ENCODE data around the gene STARD8. TPM values are rescaled to one million over a fixed set of nuclear protein-coding genes. Genes with fewer than 3 reads are reported as not detected.

STARD8 gene
- polyA plus RNA-seq, 6 donors from 2014 or later = not detected

GRCh38 chrX:68669094-68669860 is 21.8 kb downstream of the STARD8 start:
- ATAC-seq (ENCODE audit: low read depth in 2 of 2) = no peak
- peak overlapping the region in 1 of 6 donors; percentile 47 for H3K27ac Mint-ChIP-seq
- no peak overlapping the region for H3K4me3 Mint-ChIP-seq
- no peak for DNase-seq
- H3K36me3 Mint-ChIP-seq = no peaks in the 10 kb centered on the region
- H3K4me1 Mint-ChIP-seq = no peaks in the 10 kb centered on the region
- H3K9me3 Mint-ChIP-seq = no peaks in the 10 kb centered on the region
- H3K27me3 Mint-ChIP-seq = peaks cover 0 to 22% (median 0%) of the 10 kb centered on the region in 3 donors

GRCh38 chrX:68669871-68670270 is 22.4 kb downstream of the STARD8 start:
- ATAC-seq (ENCODE audit: low read depth in 2 of 2) = no peak

DNA sequence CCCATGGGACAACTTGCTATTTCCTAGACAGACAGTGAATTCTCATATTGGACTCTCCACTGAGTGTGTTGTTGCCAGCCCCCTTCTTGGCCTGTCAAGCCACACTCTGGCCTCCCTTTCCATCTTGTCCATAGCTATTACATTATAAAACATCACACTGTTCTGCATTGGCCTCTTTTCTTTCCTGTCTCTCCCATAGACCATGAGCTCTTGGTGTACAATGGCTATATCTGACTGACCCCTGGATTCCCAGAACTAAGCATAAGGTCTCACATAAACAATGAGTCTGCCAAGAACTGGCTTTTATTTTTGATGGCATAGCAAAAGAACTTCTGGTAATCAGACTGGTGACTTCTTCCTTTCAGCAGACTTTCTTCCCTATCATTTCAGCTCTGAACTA is 23.8 kb downstream of the STARD8 start:
- H3K27me3 Mint-ChIP-seq = peaks cover 0 to 16% (median 0%) of the 10 kb centered on the region in 3 donors
- no peak for ATAC-seq (ENCODE audit: low read depth in 2 of 2)

More at GRCh38 chrX:68669871-68670270, 22.4 kb downstream of the STARD8 start:
- Mint-ChIP-seq H3K9me3 (no peaks in the 10 kb centered on the region), H3K27ac (no peak overlapping the region), H3K27me3 (peaks cover 0 to 16% (median 0%) of the 10 kb centered on the region in 3 donors), H3K4me1 (no peaks in the 10 kb centered on the region), H3K36me3 (no peaks in the 10 kb centered on the region), H3K4me3 (no peak overlapping the region)
- DNase-seq = no peak

DNA sequence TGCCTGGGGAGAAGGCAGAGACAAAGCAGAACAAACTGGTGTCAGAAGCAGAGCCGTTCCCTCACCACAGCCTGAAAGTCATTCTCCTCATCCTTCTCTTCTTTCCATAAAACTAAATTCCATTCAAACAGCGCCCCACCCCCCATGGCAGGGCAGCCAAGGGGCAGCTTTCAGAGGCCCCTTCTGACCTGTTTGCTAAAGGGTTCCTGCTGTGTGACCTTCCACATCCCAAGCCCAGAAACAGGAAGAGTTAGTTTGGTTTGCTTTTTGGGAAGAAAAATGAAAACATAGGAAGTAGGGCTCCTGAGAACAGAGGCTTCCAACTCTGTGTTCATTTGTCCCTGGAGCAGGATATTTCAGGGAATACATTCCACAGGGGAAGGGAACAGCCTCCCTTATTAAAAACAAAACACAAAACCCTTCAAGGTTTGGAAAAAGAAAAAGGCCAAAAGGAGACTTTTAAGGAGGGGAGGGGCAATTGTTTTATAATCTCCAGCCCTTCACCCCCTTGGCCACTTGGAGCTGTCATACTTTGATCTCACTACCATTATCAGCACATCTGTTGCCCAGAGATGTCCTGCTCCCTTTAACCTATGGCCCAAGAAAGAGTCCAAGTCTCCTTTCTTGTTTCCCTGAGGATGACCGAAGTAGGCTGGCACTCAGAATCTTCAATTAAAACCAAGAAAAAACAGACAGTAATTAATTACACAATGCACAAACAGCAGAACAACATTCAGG is 25.3 kb downstream of the STARD8 start:
- Mint-ChIP-seq H3K9me3 (no peaks in the 10 kb centered on the region), H3K36me3 (no peaks in the 10 kb centered on the region), H3K4me3 (no peak overlapping the region), H3K27me3 (peaks cover 0 to 16% (median 0%) of the 10 kb centered on the region in 3 donors), H3K4me1 (no peaks in the 10 kb centered on the region), H3K27ac (no peak overlapping the region)
- ATAC-seq (ENCODE audit: low read depth in 2 of 2) = no peak
- no peak for DNase-seq

More for the DNA sequence above, 23.8 kb downstream of the STARD8 start:
- no peaks in the 10 kb centered on the region for H3K9me3 Mint-ChIP-seq
- DNase-seq = no peak
- no peaks in the 10 kb centered on the region for H3K4me1 Mint-ChIP-seq
- H3K27ac Mint-ChIP-seq = no peak overlapping the region
- no peaks in the 10 kb centered on the region for H3K36me3 Mint-ChIP-seq
- H3K4me3 Mint-ChIP-seq = no peak overlapping the region

DNA sequence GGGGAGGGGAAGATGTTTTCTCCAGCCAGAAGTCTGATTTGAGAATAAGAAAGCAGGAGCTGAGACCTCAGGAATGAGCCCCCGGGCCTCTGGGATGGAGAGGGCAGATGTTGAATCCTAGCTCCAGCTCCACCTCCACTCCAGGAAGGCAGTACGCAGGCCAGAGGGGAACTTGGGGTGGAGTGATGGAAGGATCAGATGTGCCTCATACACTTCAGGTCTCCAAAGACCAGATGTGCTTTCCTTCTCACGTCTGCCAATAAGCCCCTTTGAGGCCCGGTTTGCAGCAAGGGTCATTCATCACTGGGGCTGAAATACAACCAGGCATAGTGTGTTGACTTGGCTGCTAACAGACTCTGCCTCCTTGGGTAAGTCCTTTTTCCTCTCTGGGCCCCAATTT is 28.1 kb downstream of the STARD8 start:
- Mint-ChIP-seq H3K36me3 (no peaks in the 10 kb centered on the region), H3K27ac (no peak overlapping the region), H3K27me3 (peaks cover 0 to 15% (median 0%) of the 10 kb centered on the region in 3 donors), H3K4me1 (peaks cover 0 to 1% (median 0%) of the 10 kb centered on the region in 3 donors), H3K4me3 (no peak overlapping the region), H3K9me3 (peaks cover 0 to 2% (median 0%) of the 10 kb centered on the region in 7 donors)
- DNase-seq (no peak), ATAC-seq (ENCODE audit: low read depth in 2 of 2) (no peak)

DNA sequence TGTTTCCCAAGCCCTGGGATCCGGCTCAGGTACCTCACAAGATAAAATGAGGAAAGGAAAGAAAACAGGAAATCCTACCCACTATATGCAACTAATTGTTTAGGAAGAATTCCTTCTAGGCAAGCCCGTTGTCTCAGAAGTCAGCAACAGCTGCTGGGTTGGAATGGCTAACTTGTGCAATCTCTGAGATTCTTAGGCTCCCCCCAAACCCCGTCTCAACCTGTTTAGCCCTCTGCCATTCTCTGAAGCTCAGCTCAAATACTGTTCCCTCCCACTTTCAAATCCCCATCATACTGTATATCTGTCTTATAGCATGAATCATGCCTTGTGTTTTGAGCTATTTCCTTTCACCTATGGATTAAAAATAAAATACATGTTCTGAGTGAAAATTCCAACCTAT is 28.9 kb downstream of the STARD8 start:
- no peak for ATAC-seq (ENCODE audit: low read depth in 2 of 2)
- Mint-ChIP-seq H3K9me3 (peaks cover 0 to 2% (median 0%) of the 10 kb centered on the region in 7 donors), H3K27me3 (peaks cover 0 to 8% (median 0%) of the 10 kb centered on the region in 3 donors), H3K4me1 (peaks cover 0 to 2% (median 0%) of the 10 kb centered on the region in 3 donors), H3K4me3 (no peak overlapping the region), H3K36me3 (no peaks in the 10 kb centered on the region), H3K27ac (no peak overlapping the region)
- DNase-seq = no peak

DNA sequence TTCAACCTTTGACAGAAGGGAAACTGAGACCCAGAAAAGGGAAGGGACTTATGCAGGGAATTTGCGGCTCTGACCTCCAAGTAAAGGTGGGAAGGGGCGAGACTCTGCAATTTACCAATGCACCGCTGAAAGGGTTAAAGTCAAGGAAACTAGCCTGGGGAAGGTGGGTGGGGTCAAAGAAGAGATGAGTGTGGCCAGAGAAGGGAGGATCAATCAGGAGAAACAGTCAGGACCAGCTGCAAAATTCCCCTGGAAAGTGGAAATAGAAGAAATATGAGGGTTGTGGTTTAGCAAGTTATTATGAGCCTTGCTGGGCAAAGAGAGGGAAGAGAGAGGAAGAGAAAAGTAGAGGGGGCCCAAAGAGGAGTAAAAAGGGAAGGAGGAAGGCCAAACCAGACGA is 30.5 kb downstream of the STARD8 start:
- Mint-ChIP-seq H3K4me1 (peaks cover 0 to 4% (median 2%) of the 10 kb centered on the region in 3 donors), H3K4me3 (no peak overlapping the region), H3K27ac (no peak overlapping the region), H3K9me3 (peaks cover 0 to 2% (median 0%) of the 10 kb centered on the region in 7 donors), H3K27me3 (peaks cover 0 to 16% (median 5%) of the 10 kb centered on the region in 3 donors), H3K36me3 (no peaks in the 10 kb centered on the region)
- ATAC-seq (ENCODE audit: low read depth in 2 of 2) = no peak
- DNase-seq = no peak

DNA sequence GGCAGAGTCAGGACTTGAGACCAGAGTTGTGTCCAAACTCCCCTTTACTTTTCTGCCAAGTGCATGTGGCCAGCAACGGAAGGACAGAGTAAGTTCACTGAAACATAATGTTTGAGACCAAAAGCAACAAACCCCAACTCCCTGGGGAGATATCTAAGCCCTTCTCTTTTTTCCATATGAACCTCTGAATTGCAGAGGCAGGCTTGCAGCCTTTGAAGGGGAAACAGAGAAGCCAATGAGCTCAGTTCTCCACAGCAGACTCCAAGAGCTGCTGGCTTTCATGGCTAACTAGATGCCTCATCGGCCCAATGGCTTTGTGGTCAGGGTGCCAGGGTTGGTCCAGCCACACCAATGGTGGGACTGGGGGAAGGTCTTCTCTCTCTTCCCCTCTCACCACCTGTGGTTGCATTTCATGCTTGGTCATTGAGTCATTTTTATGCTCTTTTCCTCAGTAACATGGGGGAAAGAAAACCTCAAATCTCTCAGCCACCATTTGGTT is 34.0 kb downstream of the STARD8 start:
- ATAC-seq (ENCODE audit: low read depth in 2 of 2) = no peak
- Mint-ChIP-seq H3K27ac (no peak overlapping the region), H3K27me3 (peaks cover 5 to 39% (median 8%) of the 10 kb centered on the region in 3 donors), H3K9me3 (peaks cover 0 to 5% (median 0%) of the 10 kb centered on the region in 7 donors), H3K4me1 (peaks cover 8 to 13% (median 9%) of the 10 kb centered on the region in 3 donors), H3K4me3 (no peak overlapping the region), H3K36me3 (no peaks in the 10 kb centered on the region)
- DNase-seq = no peak

- DNase-seq (no peak), ATAC-seq (ENCODE audit: low read depth in 2 of 2) (no peak)
Observed at GRCh38 chrX:68682790-68683189, 35.3 kb downstream of the STARD8 start.

GRCh38 chrX:68683580-68683979 is 36.1 kb downstream of the STARD8 start:
- H3K4me3 Mint-ChIP-seq = no peak overlapping the region
- peaks cover 12 to 16% (median 16%) of the 10 kb centered on the region in 3 donors for H3K4me1 Mint-ChIP-seq
- no peaks in the 10 kb centered on the region for H3K36me3 Mint-ChIP-seq
- ATAC-seq (ENCODE audit: low read depth in 2 of 2) (no peak), DNase-seq (no peak)
- peaks cover 15 to 57% (median 22%) of the 10 kb centered on the region in 3 donors for H3K27me3 Mint-ChIP-seq
- H3K27ac Mint-ChIP-seq = no peak overlapping the region
- H3K9me3 Mint-ChIP-seq = peaks cover 0 to 5% (median 0%) of the 10 kb centered on the region in 7 donors

More at GRCh38 chrX:68682790-68683189, 35.3 kb downstream of the STARD8 start:
- no peak overlapping the region for H3K4me3 Mint-ChIP-seq
- H3K9me3 Mint-ChIP-seq = peaks cover 0 to 5% (median 0%) of the 10 kb centered on the region in 7 donors
- peaks cover 15 to 52% (median 20%) of the 10 kb centered on the region in 3 donors for H3K27me3 Mint-ChIP-seq
- H3K36me3 Mint-ChIP-seq = no peaks in the 10 kb centered on the region
- no peak overlapping the region for H3K27ac Mint-ChIP-seq
- H3K4me1 Mint-ChIP-seq = peaks cover 12 to 16% (median 16%) of the 10 kb centered on the region in 3 donors

DNA sequence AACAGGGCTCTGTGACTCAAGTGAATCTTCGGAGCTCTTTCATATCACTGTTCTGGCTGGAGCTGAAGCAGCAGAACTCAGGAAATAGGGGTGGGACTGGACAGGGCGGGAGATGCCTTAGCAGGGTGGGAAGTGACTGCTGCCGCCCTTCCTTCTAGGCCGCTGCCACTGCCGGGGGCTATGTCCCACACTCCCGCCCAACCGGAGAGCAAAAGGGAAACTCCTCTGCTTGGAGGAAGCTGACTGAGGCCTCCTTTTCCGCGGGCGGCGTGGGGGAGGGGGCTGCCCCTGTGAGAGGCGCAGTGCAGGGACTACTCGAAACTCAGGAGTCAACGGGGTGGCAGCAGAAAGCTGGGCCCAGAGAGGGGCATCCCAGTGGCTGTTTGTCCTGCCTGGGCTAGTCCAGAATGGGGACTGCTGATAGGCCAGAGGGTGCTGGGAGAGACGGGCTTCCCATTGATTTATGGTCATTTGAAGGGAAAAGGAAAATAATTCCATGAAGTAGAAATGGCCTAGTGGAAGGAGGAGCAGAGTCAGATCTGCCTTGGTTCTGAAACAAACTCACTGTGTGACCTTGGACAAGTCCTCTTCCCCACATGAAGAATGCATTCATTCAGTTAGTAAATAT is 36.9 kb downstream of the STARD8 start:
- DNase-seq = no peak
- Mint-ChIP-seq H3K36me3 (no peaks in the 10 kb centered on the region), H3K4me3 (peak overlapping the region in 1 of 8 donors; percentile 40), H3K27me3 (peaks cover 15 to 55% (median 22%) of the 10 kb centered on the region in 3 donors), H3K9me3 (peaks cover 0 to 5% (median 0%) of the 10 kb centered on the region in 7 donors), H3K4me1 (peaks cover 12 to 16% (median 16%) of the 10 kb centered on the region in 3 donors), H3K27ac (no peak overlapping the region)
- ATAC-seq (ENCODE audit: low read depth in 2 of 2) = no peak

DNA sequence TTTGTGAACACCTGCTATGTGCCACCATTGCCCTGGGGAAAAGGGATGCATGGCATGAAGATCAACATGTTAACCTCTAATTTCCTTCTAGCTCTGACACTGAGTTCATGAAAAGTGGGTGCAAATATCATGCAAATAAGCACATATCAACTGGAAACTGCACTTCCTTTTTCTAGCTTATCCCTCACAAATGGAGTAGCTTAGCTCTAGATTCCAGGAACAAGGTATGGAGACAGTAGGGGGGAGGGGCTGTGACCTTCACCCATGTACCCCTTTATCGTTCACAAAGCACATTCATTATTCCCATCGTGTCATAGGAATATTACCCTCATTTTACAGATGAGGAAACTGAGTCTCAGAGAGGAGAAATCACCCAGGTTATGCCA is 37.4 kb downstream of the STARD8 start:
- Mint-ChIP-seq H3K36me3 (no peaks in the 10 kb centered on the region), H3K9me3 (peaks cover 0 to 5% (median 0%) of the 10 kb centered on the region in 7 donors), H3K27ac (no peak overlapping the region), H3K4me3 (peak overlapping the region in 1 of 8 donors; percentile 4), H3K27me3 (peaks cover 15 to 50% (median 25%) of the 10 kb centered on the region in 3 donors), H3K4me1 (peaks cover 12 to 16% (median 16%) of the 10 kb centered on the region in 3 donors)
- DNase-seq (no peak), ATAC-seq (ENCODE audit: low read depth in 2 of 2) (no peak)

GRCh38 chrX:68685685-68686084 is 38.2 kb downstream of the STARD8 start:
- H3K4me1 Mint-ChIP-seq = peaks cover 12 to 16% (median 14%) of the 10 kb centered on the region in 3 donors
- no peak for ATAC-seq (ENCODE audit: low read depth in 2 of 2)
- H3K27me3 Mint-ChIP-seq = peaks cover 15 to 49% (median 27%) of the 10 kb centered on the region in 3 donors
- peak overlapping the region in 7 of 8 donors; percentile 16 to 76 (median 46) for H3K4me3 Mint-ChIP-seq
- H3K36me3 Mint-ChIP-seq = no peaks in the 10 kb centered on the region
- DNase-seq = no peak
- H3K9me3 Mint-ChIP-seq = peaks cover 0 to 5% (median 0%) of the 10 kb centered on the region in 7 donors
- H3K27ac Mint-ChIP-seq = peak overlapping the region in 1 of 6 donors; percentile 1
